Measurements from ENCODE around the gene PCBP3.

PCBP3 gene

DNA sequence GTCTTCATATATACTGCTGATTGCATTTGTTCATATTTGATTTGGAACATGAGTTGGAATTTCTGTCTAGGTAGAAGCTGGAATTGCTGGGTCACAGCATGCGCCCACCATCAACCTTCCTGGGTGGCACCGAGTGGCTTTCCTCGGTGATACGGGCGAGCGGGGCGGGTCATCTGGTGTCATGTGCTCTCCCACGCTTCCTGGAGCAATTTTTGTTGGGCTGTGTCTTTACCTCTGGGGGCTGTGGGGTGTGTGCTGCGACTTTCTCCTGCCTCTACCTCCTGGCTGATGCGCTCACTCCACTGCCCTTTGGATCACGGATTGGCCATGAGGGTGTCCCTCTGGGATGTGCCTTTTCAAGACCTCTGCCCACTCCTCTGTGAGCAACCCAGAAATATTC is 229.4 kb downstream of the PCBP3 start:
- TF ChIP-seq ZFX (IDR thresholded peaks at IDR 0.05): no peak
- TF ChIP-seq, protein P1, sequence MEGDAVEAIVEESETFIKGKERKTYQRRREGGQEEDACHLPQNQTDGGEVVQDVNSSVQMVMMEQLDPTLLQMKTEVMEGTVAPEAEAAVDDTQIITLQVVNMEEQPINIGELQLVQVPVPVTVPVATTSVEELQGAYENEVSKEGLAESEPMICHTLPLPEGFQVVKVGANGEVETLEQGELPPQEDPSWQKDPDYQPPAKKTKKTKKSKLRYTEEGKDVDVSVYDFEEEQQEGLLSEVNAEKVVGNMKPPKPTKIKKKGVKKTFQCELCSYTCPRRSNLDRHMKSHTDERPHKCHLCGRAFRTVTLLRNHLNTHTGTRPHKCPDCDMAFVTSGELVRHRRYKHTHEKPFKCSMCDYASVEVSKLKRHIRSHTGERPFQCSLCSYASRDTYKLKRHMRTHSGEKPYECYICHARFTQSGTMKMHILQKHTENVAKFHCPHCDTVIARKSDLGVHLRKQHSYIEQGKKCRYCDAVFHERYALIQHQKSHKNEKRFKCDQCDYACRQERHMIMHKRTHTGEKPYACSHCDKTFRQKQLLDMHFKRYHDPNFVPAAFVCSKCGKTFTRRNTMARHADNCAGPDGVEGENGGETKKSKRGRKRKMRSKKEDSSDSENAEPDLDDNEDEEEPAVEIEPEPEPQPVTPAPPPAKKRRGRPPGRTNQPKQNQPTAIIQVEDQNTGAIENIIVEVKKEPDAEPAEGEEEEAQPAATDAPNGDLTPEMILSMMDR (conservative IDR thresholded peaks at IDR 0.05): no peak
- no peak overlapping the region for H3K27ac ChIP-seq

DNA sequence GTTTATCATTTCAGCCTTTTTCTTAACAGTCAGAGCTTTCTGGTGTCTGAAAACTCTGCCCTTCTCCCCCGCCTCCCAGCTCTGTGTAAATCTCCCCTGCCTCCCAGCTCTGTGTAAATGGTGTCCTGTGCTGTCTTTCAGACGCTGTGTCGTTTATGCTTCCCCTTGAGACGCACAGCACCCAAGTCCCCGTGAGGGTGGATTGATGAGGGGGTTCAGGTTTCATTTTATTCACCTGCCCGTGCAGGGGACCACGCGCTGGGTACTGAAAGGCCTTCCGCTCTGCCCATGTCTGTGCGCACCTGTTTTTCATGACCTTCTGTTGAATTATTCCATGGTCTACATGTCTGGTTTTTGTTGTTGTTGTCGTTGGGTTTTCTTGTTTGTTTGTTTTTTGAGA is 229.9 kb downstream of the PCBP3 start:
- TF ChIP-seq ZFX (IDR thresholded peaks at IDR 0.05): no peak
- TF ChIP-seq, protein P1 (conservative IDR thresholded peaks at IDR 0.05): no peak
- H3K27ac ChIP-seq: no peak overlapping the region

- H3K27ac ChIP-seq: no peak overlapping the region
- no peak for TF ChIP-seq ZFX (IDR thresholded peaks at IDR 0.05)
- TF ChIP-seq, protein P1 (conservative IDR thresholded peaks at IDR 0.05): no peak
Measured at GRCh38 chr21:45873866-45874265, 230.3 kb downstream of the PCBP3 start.

- H3K27ac ChIP-seq: no peak overlapping the region
- TF ChIP-seq, protein P1 (conservative IDR thresholded peaks at IDR 0.05): no peak
- TF ChIP-seq ZFX (IDR thresholded peaks at IDR 0.05): no peak
Measured at GRCh38 chr21:45874716-45875415, 231.3 kb downstream of the PCBP3 start.

GRCh38 chr21:45875416-45875760 is 231.9 kb downstream of the PCBP3 start:
- H3K27ac ChIP-seq: no peak overlapping the region
- TF ChIP-seq, protein P1 (conservative IDR thresholded peaks at IDR 0.05): no peak
- no peak for TF ChIP-seq ZFX (IDR thresholded peaks at IDR 0.05)

DNA sequence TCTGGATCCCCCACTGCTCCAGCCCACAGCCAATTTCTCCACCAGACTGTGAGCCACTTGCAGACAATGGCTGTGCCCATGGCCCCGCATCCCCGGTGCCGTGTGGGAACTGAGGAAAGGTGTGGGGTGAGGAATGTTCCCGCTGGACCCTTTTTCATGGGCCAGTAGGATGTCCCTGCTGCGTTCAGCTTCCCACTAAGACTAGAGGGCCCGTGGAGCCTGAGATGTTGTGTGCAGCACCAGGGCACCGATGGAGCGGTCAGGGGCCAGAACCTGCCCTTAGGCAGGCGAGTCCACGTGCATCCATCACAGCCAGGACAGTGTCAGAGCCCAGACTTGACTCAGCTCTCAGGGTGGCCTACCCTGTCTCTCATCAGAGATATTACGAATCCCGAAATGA is 232.4 kb downstream of the PCBP3 start:
- H3K27ac ChIP-seq: no peak overlapping the region
- TF ChIP-seq ZFX (IDR thresholded peaks at IDR 0.05): no peak
- TF ChIP-seq, protein P1 (conservative IDR thresholded peaks at IDR 0.05): no peak

GRCh38 chr21:45876381-45877170 is 233.1 kb downstream of the PCBP3 start:
- TF ChIP-seq, protein P1 (conservative IDR thresholded peaks at IDR 0.05): no peak
- no peak for TF ChIP-seq ZFX (IDR thresholded peaks at IDR 0.05)
- no peak overlapping the region for H3K27ac ChIP-seq

Data from C4-2B (cell line).